SK-MEL-5 (cell line): ENCODE data around the gene ZNG1A. TPM values are rescaled to one million over a fixed set of nuclear protein-coding genes. Genes with fewer than 3 reads are reported as not detected.
A peak's percentile ranks its signal among the peaks of the same experiment; 100 is the strongest.
"Not testable (repeated sequence)": the region's sequence is repeated elsewhere in the genome, so short reads cannot be mapped to it uniquely, and the experiment has no call there.

Experiments used
- DNase-seq: peaks from one replicate; pipeline ENCODE4 v3.0.0-alpha.2; 2016; ENCODE audit warnings: low read depth, low spot score
- in situ Hi-C: cut with HindIII; loops from 2 replicates; pipeline ENCODE4 v1.10.0; 2016; ENCODE audit warnings: low sequenced_read_pairs, high pct_unique_total_duplicates, low pct_unique_long_range_greater_than_20kb
- polyA plus RNA-seq, 2 experiments: library from polyadenylated mRNA; depleted of rRNA; stranded (reverse); fragments of >200 nt; gene quantifications; 2 replicates each; pipeline ENCODE4 v1.2.3, GENCODE V29; 2015
- total RNA-seq: library from RNA; depleted of rRNA; stranded (reverse); fragments of >200 nt; shearing (Covaris generic); gene quantifications from 2 replicates; pipeline ENCODE4 v1.2.3, GENCODE V29; 2014; rRNA removed

Gene ZNG1A
- total RNA-seq, result 8.6 and 10.5 TPM in 2 replicates
- 10.4 and 11.7 TPM in 2 replicates for polyA plus RNA-seq (2015; cell fraction: cytosol; rRNA removed)
- polyA plus RNA-seq (2015; cell fraction: nucleus; rRNA removed), result 24.0 and 29.9 TPM in 2 replicates

DNA sequence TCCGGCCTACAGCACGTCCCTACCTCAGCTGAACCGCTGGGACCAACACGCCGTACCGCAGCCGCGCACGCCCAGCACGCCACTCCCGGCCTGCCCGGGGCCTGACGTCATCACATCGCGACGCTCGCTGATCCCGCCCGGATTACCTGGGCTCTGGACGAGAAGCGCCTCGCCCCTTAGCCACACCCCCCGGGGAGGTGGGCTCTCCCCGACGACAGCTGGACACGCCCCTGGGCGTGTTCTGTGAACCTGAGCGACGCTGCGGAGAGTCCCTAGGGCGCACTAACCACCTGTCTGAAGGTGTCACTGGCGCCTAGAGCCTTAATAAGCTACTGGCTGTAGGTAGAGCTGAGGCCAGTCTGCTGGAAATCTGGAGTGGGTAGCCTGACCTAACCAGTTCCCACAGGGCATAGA is at the start of gene ZNG1A:
ZNG1A (minus strand) TSS at position 87 of the 414 bp plus-strand sequence. CDS start 87 bp downstream, outside the sequence.
- not testable (repeated sequence) for DNase-seq

DNA sequence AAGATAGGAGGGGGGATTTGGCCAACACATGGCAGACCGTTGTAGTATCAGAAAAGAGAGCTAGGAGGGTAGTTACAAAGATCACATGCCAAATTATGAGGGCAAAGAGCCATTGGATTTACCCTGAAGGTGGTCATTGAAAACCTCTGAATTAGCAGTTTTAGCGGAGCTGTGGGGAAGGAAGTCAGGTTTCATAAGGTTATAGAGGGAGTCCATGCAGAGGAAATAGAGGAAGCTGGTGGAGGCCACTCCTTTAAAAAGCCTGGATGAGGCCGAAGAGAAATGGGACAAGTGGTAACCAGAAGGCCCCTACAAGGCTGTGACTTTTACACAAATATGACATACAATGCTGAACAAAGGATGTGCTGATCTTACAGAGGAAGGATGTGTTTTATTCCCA is 49.0 kb upstream of the ZNG1A start:
- in situ Hi-C loops, result no loop called here
- DNase-seq, result no peak

More for the DNA sequence above, at the start of gene ZNG1A:
- in situ Hi-C loops, result not testable (repeated sequence)

DNA sequence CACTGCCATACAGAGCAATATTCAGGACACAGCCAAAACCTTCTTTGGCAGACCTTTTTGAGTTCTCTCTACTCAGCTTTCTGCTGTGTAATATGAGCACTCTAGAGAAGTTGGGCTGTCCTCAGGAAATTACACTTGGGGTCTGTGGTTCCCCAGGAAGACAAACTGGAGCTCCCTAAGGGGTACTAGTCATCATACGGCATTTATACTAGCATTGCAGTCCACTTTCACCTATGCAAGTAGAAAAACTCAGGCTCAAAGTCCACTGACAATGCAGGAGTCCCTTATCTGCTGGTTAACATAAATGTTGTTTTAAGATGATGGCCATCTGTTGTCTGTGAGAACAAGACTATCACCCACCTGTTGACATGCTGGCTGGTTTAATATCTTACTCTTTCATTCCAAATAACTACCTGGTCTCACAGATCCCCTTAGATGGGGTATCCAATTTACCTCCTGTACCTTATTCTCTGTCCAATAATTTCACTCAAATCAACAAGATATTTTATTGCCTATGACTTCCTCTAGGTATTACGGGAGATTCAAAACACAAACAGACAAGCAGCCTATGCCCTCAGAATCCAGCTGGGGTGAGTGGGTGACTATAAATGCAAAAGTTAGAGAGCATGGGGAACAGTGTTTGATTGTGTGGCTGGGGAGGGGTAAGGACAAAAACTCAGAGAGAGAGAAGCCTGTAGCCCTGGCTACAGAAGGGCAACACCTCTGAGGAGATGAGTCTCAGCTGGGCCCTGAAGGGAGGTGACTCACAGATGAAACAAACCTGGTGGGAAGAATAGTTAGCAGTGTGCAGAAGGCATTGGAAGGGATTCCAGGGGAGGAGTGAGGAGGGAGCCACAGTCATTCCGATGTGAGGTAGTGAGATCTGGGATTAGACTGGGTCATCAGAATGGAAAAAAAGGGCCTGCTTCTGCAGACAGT is 46.0 kb upstream of the ZNG1A start:
- no peak for DNase-seq
- in situ Hi-C loops, result no loop called here

DNA sequence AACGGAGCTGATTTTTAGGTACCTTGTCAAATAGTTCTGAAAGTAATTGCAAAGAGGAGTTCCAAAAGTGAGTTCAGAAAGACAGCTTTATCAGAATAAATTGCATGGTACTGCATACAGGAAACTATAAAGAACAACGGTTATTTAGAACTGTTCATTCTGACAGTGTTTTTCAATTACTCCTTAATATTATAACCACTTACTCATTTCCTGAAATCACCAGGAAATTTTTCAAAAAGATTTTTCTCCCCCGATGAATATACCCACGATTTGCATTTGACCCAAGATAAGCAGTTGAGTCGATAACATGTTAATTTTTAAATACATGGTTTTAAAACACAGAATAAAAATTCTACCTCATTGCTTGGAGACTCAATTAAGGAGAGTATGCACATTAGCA is 45.2 kb upstream of the ZNG1A start:
- in situ Hi-C loops, result no loop called here
- DNase-seq, result no peak

DNA sequence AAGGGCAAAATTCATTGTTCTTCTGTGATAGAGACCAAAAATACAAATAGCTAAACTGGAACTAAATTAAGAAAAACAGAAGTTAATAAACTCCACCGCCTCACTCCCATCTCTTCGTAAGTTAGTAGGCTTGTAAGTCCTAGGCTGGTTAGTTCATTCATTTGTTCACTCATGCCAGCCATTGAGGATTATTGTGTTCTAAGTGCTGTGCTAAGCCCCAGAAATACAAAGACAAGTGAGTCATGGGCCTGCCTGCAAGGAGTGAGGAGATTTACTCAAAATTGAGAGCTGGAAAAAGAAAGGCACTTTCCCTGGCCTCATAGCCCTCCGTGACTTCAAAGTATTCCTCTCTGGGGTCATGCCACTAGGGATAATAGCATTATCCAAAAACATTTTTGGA is 44.3 kb upstream of the ZNG1A start:
- DNase-seq, result no peak
- in situ Hi-C loops, result no loop called here

DNA sequence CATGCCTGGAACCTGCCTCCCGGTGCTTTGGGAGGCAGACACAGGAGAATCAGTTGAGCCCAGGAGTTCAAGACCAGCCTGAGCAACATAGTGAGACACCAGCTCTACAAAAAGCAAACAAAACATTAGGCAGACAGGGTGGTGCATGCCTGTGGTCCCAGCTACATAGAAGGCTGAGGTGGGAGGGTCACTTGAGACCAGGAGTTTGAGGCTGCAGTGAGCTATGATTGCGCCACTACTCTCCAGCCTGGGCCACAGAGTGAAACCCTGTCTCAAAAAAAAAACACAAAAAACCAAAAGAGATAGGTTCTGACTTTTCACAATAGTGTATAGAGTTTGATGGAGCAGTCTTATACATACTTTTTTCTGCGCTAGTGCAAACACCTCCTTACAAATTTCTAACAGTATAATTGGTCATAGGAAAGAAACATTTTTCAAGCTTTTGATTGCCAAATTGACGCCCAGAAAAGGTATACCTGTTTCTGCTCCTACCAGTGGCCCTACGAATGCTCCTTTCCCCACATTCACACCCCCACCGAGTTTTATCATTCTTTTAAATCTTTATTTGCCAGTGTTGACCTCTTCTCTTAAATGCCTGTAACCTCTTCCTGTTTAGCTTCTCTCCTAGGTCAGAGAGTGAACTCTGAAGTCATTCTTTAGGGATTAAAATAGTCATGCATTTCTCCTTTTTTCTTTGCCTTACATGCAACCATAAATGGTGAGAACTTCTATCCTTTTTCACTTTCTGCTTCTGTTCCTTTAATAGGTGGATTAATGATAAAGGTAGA is 43.3 kb upstream of the ZNG1A start:
- DNase-seq, result no peak

DNA sequence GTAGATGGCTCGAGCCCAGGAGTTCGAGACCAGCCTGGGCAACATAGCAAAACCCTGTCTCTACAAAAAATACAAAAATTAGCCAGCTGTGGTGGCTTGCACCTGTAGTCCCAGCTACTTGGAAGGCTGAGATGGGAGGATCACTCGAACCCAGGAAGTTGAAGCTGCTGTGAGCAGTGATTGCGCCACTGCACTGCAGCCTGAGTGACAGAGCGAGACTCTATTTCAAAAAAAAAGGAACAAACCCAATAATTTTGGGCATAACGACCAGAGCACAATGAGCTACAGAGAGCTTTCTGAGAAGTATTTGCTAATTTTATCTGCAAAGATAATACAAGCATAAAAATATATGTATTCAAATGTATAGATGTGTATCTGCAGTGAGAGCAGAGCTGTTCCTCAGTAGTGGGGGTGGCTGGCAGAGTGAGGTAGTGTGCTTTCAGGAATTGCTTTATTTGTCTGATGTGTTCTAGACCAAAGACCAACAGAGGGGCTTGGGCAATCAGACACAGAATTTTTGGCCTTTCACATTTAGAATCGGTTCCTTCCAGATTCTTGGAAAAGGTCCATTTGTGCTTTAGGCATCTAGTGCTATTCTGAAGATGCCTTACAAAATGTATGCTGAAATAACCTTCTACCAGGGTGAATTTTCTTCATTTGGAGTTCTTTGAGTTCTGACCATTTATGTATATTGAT is 41.0 kb upstream of the ZNG1A start:
- no peak for DNase-seq
- in situ Hi-C loops, result no loop called here

More for the DNA sequence above, 43.3 kb upstream of the ZNG1A start:
- in situ Hi-C loops, result no loop called here

DNA sequence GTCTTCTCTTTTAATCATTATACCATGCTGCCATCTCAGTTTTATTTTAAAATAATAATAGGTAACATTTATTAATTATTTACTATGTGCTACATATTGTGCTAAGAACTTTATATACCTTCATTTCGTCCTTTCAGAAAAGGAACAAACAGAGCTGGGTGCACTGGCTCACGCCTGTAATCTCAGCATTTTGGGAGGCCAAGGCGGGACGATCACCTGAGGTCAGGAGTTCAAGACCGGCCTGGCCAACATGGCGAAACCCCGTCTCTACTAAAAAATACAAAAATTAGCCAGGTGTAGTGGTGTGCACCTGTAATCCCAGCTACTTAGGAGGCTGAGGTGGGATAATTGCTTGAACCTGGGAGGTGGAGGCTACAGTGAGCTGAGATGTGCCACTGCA is 40.2 kb upstream of the ZNG1A start:
- DNase-seq, in situ Hi-C loops: not testable (repeated sequence)

DNA sequence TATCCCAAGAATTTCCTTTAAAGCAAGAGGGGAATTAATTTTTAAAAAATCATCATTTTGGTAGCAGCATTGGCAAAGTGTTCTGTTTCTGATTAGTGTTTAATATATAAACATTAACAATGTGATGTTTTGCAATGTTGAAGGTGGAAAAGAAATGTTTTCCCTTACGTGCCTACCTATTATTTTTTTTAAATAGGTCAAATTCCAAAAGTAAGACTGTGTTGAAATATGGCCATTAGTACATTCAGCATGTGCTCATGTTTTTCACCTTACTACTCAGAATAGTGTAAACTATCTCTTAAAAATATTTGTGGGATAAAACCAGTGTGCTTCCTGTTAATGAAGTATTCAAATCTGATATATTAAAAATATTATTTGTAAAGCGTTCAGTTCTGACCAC is 39.1 kb upstream of the ZNG1A start:
- in situ Hi-C loops, result no loop called here
- DNase-seq, result no peak

DNA sequence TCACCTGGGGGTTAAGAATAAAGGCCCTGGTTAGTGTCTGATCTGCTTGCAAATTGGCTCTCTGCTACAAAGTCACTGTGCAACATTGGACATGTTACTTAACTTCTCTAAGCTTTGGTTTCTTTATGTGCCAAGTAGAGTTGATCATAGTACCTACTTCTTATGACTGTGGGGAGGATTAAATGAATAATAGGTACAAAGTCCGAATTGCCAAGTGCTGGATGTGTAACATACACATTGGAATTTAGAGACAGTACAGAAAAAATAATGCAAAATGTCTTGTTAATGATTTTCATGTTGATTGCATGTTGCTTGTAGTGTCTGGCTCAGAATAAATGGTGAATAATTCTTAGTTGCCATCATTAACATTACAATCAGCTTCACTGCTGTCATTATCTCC is 38.0 kb upstream of the ZNG1A start:
- no peak for DNase-seq
- in situ Hi-C loops, result no loop called here

DNA sequence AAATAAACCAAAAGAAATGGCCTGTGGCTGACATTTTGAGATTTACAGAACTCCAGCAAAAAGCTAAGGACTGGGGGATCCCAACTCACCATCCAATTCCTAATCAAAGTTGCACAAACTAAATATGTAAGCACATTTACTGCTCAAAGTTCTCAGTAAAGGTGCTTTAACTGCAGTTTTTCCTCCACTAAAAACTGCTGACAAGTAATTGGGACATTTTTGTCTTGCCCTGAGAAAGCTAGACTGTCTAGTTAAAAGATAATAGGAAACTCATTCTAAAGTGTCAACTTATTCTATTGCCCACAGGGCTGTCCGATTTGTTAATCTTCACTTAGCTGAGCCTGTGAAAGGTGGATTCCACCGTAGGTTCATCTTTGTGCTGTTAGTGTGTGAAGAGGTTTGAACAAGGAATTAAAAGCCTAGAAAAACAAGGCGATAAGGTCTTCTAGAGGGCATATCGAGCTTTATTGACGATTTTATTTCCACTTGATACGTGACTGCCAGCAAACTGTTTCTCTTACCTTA is 36.8 kb upstream of the ZNG1A start:
- no peak for DNase-seq
- in situ Hi-C loops, result no loop called here

DNA sequence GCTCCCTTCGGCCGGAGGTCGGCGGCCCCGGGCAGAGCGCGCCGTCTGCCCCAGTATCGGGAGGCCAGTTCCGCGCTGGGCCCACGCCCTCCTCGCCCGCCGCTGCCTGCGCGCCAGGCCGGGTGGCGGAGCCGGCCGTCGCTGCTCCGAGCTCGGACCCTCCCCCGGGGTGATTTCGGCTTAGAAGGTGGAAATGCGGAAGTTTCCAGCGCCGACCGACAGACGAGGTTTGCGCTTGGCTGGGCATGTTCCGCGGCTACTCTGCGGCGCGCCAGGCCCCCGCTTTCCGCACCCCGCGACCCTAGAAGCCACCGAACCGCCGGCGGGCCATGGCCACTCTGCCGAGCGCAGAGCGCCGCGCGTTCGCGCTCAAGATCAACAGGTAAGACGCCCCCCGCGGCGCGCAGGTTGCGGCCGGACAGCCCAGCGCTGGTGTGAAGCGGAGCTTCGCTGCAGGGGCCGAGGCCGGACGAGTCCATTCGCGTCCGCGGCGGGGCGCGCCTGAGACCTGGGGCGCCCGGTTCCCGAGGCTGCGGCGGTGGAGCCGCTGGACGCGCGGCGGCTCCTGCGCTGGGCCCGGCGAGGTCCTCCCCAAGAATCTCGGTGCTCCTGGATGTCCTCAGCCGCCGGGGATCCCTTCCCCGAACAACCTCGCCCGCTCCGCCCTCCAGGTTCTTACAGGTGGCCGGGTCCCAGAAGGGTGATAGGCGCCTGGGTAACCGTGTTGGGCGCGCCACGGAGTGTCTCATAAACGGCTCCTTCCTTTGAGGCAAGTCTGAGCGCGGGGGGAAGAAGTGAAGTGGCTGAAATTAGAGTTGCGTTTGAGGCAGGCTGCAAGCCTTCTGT is 36.0 kb upstream of the ZNG1A start, which contains the start of gene DOCK8:
DOCK8 (plus strand) TSS at position 218 of the 846 bp plus-strand sequence; CDS start at position 330, 112 bp downstream.
- DNase-seq, result peak; percentile 8
- in situ Hi-C loops, result no loop called here

DNA sequence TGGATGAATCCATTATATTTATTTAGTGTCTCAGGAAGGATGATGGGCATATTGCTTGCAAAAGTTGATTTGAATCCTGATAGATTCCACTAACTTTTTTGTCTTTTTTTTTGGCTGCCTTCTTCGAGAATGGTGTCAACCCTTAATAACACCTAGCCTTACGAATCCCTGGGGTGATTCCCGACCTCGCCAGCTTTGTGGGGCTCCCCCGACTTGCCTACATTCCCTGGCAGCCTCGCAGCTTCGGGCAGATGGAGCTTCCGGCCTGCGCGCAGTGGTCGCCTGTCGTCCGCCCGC is 35.4 kb upstream of the ZNG1A start:
- DNase-seq, result no peak
- in situ Hi-C loops, result no loop called here

DNA sequence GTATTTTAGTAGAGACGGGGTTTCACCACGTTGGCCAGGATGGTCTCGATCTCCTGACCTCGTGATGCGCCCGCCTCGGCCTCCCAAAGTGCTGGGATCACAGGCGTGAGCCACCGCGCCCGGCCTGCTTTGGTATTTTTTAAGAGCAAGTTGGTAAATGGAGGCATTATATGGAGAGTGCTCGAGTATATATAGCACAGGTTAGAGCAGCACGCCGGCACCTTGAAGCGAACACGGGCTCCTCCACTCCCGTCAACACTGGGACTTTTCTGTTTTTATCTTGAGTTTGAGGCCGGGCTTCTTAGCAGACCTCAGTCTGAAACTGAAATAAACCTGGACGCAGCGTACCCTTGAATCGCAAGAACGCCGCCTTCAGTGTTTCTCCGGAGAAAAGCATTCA is 35.0 kb upstream of the ZNG1A start:
- in situ Hi-C loops, DNase-seq: not testable (repeated sequence)

DNA sequence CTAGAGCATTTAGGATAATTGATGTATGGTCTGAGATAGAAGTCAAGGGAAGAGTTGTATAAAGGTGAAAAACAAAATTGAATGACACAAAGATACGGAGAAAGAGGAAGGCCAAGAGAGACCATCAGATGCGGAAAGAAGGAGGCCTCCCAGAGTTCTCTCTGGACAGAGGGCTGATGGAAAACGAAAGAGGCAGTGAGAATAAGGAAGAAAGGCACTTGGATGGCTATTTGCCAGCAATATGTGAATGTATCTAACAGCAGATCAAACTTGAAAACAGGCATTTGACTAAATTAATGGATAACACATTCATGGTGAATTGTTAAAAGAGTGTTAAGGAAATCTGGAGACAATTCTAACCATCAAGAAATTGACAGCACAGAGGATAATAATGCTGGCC is 33.4 kb upstream of the ZNG1A start:
- DNase-seq, result no peak
- in situ Hi-C loops, result no loop called here

DNA sequence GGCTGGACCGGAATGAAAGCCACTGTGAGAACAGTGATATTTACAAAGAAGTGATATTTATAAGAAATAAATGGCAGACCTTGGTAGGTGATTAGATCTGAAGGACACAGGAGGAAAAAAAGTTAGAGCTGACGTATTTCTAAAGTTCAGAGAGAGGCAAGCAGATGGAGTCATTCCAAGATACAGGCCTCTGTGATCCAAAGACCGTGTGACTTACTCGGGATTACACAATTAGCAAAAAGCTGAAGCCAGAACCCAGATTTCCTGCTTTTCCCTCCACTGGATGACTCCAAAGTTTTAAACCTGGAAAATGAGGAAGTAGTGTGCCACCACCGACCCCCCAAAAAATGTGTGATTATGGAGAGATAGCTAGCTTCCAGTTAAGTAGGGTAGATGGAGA is 32.7 kb upstream of the ZNG1A start:
- DNase-seq, result no peak
- in situ Hi-C loops, result no loop called here

DNA sequence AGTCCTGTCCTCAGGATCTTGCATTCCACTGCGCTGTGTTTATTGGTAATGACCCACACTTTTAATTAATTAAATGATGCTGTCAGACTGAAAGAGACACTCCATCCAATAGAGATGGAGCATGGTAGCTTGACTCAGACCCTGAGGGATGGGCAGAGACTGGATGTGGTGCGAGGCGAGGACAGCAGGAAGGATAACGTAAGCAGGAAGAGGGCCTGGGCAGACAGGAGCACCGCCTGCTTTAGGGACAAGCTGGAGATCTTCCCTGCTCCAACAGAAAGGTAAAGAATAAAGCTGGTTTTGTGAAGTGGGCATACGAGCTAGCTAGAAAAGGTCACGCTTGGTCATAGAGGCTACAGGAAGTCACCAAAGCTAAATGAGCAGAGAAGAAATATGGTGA is 32.2 kb upstream of the ZNG1A start:
- in situ Hi-C loops, result no loop called here
- no peak for DNase-seq
